Peyer's patch (tissue), 4 donors: Measurements from ENCODE around the gene KCNG1.

ENCODE experiments used
- CTCF ChIP-seq, 6 experiments: fragments of 450-650 bp in 4 of 6; fragments of 200-600 bp in 2 of 6; sonication (generic) in 1 of 6; IDR thresholded peaks; one replicate each; pipeline ENCODE4 v1.5.1; 2017 to 2019; ENCODE audit warnings: antibody characterized with exemption in 6 of 6, mild to moderate bottlenecking in 3 of 6, moderate library complexity in 1 of 6
- POLR2A ChIP-seq, 2 donors: fragments of 450-650 bp; IDR thresholded peaks; one replicate each; pipeline ENCODE4 v1.5.1; 2017; ENCODE audit warnings: antibody characterized with exemption in 2 of 2, mild to moderate bottlenecking in 2 of 2, moderate library complexity in 2 of 2

GRCh38 chr20:51036226-51036625 lies 13.3 kb upstream of the KCNG1 start:
- TF ChIP-seq CTCF (IDR thresholded peaks at IDR 0.05), result no peak
- no peak for TF ChIP-seq POLR2A (IDR thresholded peaks at IDR 0.05)
